Pancreas (tissue), 10 donors: ENCODE measurements around the gene C1QTNF12. TPM values are rescaled to one million over a fixed set of nuclear protein-coding genes. Genes with fewer than 3 reads are reported as not detected.

Source experiments
- ATAC-seq, 4 donors: fragments of 200-7000 bp; cut with Tn5 transposase; one replicate each; pipeline versions ENCODE4 v1.8.0 to v1.9.1; 2020; ENCODE audit warnings: mild to moderate bottlenecking in 4 of 4, moderate library complexity in 4 of 4
- DNase-seq, 6 donors: peaks; one replicate each; pipeline ENCODE4 v3.0.0-alpha.2; 2020
- FAIRE-seq: peaks from 2 replicates; lab custom pipeline; 2012; peaks lifted over from hg19 to GRCh38; lab: Jason Lieb, UNC
- H3K27ac ChIP-seq, 4 donors: fragments of 200-600 bp; sonication (generic); 1 replicate in 3 of 4; 2 replicates in 1 of 4; pipeline versions ENCODE4 v1.5.0 to v1.8.0; 2020
- H3K27me3 ChIP-seq, 4 donors: fragments of 200-600 bp; one replicate each; pipeline ENCODE4 v1.8.0; 2021
- H3K36me3 ChIP-seq, 3 donors: fragments of 200-600 bp; sonication (generic) in 1 of 3; one replicate each; pipeline versions ENCODE4 v1.5.0 to v1.8.0; 2020 to 2021
- H3K4me1 ChIP-seq, 3 donors: fragments of 200-600 bp; one replicate each; pipeline ENCODE4 v1.8.0; 2021
- H3K4me3 ChIP-seq, 4 donors: fragments of 200-600 bp; sonication (generic) in 2 of 4; one replicate each; pipeline versions ENCODE4 v1.5.0 to v1.8.0; 2020 to 2021
- H3K9me3 ChIP-seq, 4 donors: fragments of 200-600 bp; one replicate each; pipeline ENCODE4 v1.8.0; 2021
- CTCF ChIP-seq, 4 donors: fragments of 200-600 bp; sonication (generic) in 3 of 4; IDR thresholded peaks; one replicate each; pipeline versions ENCODE4 v1.5.0 to v1.8.0; 2021; ENCODE audit warnings: antibody characterized with exemption in 4 of 4
- WGBS, 2 donors: extraction: QIAGEN DNeasy Blood & Tissue Kit; methylation state at CpG; one replicate each; pipeline ENCODE4 v1.1.7; 2013; 5-methylcytosine and 5-hydroxymethylcytosine counted together
- intact Hi-C, 3 donors: fragments of 100-400 bp; cut with DNase I; formaldehyde crosslinking; loops; one replicate each; pipeline versions ENCODE4 v1.11.1 to v1.14.2; 2022
- polyA plus RNA-seq, 2 donors: library from polyadenylated mRNA; stranded (reverse); fragments of 200-250 nt; gene quantifications; one replicate each; pipeline ENCODE4 v1.2.3, GENCODE V29; 2013
- total RNA-seq, 6 donors: library from RNA; stranded (reverse); fragmentation: NEBNext Ultra II Directional in 4 of 6; extraction: Animal tissue kit (Norgen Biotek cat#: 25700) in 4 of 6; gene quantifications; one replicate each; pipeline versions ENCODE4 v1.2.1 to v1.2.4, GENCODE V29; 2021 to 2023
- donor health status: healthy with polysubstance abuse.
- donor health status: DM: no; HTN: no; CAD: no; lungs with moderate emphysema.
- donor health status: DM: no; HTN: no; CAD: no.
- donor health status: control.
- donor health status: control.
- donor health status: Bipolar disorder and iron deficiency.
- donor health status: DM: yes; HTN: yes; CAD: no.
- donor health status: DM: no; HTN: no; CAD: no.
- donor health status: DM: no; HTN: no; CAD: no.
- donor health status: DM: yes; HTN: yes; CAD: no.

Gene C1QTNF12
- total RNA-seq = 1 to 10 TPM in 3 of 6 donors, under 1 TPM in 3; 0.43 to 1.7 (median 0.93) TPM
- 1 to 10 TPM; 2.5 to 4.8 TPM for polyA plus RNA-seq

GRCh38 chr1:1246577-1247340, at the start of gene C1QTNF12:
Gene C1QTNF12, minus strand, starts transcription at chr1:1246722. Its CDS starts 32 bp downstream, at chr1:1246690.
- Histone ChIP-seq H3K4me3 (no peak within 1 kb of the TSS), H3K4me1 (no peaks in the 10 kb centered on the region), H3K36me3 (no peaks in the 10 kb centered on the region), H3K9me3 (no peaks in the 10 kb centered on the region), H3K27ac (no peak within 1 kb of the TSS), H3K27me3 (no peaks in the 10 kb centered on the region)
- DNase-seq = peak in 2 of 6 donors; percentile 58 to 73
- no peak for FAIRE-seq
- ATAC-seq = peak in 1 of 4 donors; percentile 17
- WGBS, 2 donors = 6 to 8% methylated on average over 61 to 74 of the region's 74 CpGs
- intact Hi-C loops = loop anchor here in 1 of 3 donors (10.0 kb wide), 1 partner anchor 122 kb away; no protein-coding TSS in a partner anchor
- TF ChIP-seq CTCF (IDR thresholded peaks at IDR 0.05) = no peak

DNA sequence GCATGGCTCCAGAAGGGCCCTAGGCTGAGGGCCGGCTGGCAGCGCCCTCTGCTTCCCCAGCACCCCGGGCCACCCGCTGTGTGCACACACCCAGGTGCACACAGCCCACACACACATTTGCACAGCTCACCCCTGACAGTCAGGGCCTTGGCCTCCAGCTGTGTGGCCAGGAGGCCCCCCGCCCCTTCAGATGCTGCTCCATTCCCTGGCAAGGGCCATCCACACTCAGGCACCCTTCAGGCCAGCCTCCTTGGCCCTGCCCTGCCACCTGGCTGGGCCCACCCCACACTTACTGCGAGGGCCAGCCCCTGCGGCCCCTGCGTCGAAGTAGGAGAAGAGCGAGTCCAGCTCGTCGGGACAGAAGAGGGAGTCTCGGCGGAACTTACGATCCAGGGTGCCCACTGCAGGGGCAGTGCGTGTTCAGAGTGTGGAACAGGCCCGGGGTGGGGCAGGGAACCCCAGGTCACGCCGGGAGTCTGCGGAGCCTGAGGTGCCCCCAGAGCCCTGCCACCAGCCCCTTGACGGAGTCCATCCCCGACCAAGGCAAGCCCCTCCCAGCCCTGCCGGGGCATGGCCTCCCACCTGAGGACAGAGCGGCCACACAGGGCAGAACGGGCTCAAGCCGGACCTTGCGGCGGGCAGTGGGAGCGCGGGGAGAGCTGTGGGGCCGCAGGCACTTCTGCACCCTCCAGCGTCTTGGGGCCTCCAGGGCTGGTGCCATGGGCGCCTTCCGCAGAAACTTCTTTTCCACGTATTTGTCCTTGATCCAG, 48.8 kb upstream of the C1QTNF12 start:
- Histone ChIP-seq H3K27ac (no peak overlapping the region), H3K4me1 (no peaks in the 10 kb centered on the region), H3K9me3 (no peaks in the 10 kb centered on the region), H3K27me3 (no peaks in the 10 kb centered on the region), H3K36me3 (no peaks in the 10 kb centered on the region), H3K4me3 (no peak overlapping the region)
- DNase-seq (peak in 2 of 6 donors; percentile 36 to 70), FAIRE-seq (no peak), ATAC-seq (no peak)
- intact Hi-C loops = loop anchor here in 2 of 3 donors (10.0 kb wide), 2 partner anchors 171 to 261 kb away; no protein-coding TSS in a partner anchor
- TF ChIP-seq CTCF (IDR thresholded peaks at IDR 0.05) = no peak
- WGBS, 2 donors = 96 to 97% methylated on average over 33 to 35 of the region's 35 CpGs

- intact Hi-C loops = loop anchor here (5.0 to 10.0 kb wide), 3 partner anchors 170 to 260 kb away; no protein-coding TSS in a partner anchor
- Histone ChIP-seq H3K9me3 (no peaks in the 10 kb centered on the region), H3K27ac (no peak overlapping the region), H3K36me3 (no peaks in the 10 kb centered on the region), H3K4me1 (no peaks in the 10 kb centered on the region), H3K4me3 (no peak overlapping the region), H3K27me3 (no peaks in the 10 kb centered on the region)
- ATAC-seq (no peak), FAIRE-seq (no peak), DNase-seq (peak in 3 of 6 donors; percentile 34 to 81 (median 58))
- 85 to 89% methylated on average over 56 to 58 of the region's 58 CpGs for WGBS, 2 donors
- no peak for TF ChIP-seq CTCF (IDR thresholded peaks at IDR 0.05)
Measured at GRCh38 chr1:1294250-1294890, 47.8 kb upstream of the C1QTNF12 start.

GRCh38 chr1:1293263-1294249, 47.0 kb upstream of the C1QTNF12 start:
- H3K27ac ChIP-seq = no peak overlapping the region
- no peak for TF ChIP-seq CTCF (IDR thresholded peaks at IDR 0.05)
- H3K9me3 ChIP-seq = no peaks in the 10 kb centered on the region
- WGBS, 2 donors = 82 to 83% methylated on average over 65 to 94 of the region's 94 CpGs
- ATAC-seq (peak in 1 of 4 donors; percentile 51), DNase-seq (peak in 3 of 6 donors; percentile 50 to 75 (median 62)), FAIRE-seq (no peak)
- no peak overlapping the region for H3K4me3 ChIP-seq
- H3K27me3 ChIP-seq = no peaks in the 10 kb centered on the region
- intact Hi-C loops = loop anchor here (5.0 to 10.0 kb wide), 3 partner anchors 169 to 259 kb away; no protein-coding TSS in a partner anchor
- no peaks in the 10 kb centered on the region for H3K36me3 ChIP-seq
- H3K4me1 ChIP-seq = no peaks in the 10 kb centered on the region
